GM12875 (cell line): ENCODE data around the gene SCNN1A.

Experiments used
- H3K4me3 ChIP-seq: one replicate; pipeline ENCODE4 v1.5.1; 2011; ENCODE audit warnings: low read depth, low read length, control low read depth
- CTCF ChIP-seq: IDR thresholded peaks from 2 replicates; pipeline ENCODE4 v1.5.1; 2011; ENCODE audit warnings: low read depth, mild to moderate bottlenecking, control low read depth, inconsistent platforms, low read length, moderate library complexity, borderline replicate concordance; ENCODE audit not compliant: insufficient read depth

The SCNN1A gene

DNA sequence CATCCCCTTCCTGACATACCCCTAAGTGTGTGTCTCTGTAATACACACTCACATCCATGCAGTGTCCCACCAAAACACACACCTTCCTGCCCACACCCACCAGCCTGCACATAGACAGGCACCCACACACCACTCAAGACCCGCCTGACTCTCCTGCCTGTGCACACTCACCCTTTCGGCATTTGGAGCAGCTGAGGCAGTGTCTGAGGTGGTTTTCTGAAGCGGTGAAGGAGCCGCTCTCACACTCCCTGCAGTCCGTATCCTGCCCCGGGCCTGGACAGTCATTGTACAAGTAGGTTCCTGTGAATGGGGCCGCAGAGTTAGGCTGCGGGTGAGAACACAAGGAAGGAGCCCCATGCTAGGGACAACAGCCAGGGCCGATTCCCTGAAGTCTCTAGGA, 41.8 kb downstream of the SCNN1A start:
- no peak overlapping the region for H3K4me3 ChIP-seq
- TF ChIP-seq CTCF: no peak

DNA sequence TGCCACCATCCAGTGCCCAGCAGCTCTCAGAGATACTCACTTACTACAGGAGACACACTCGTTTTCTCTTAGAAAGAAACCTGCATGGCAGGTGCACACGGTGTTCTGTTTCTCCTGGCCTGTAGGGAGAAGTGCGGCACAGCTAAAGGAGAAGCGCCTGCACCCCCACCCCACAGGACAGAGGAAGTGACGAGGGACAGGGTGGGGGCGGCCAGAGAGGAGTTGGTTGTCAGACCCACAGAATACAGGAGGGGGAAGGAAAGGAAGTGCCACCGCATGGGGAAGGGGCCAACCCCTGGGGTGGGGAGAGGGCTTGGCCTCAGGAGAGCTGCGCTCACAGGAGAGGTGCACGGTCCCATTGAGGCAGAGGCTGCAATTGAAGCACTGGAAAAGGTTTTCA, 42.3 kb downstream of the SCNN1A start:
- H3K4me3 ChIP-seq: no peak overlapping the region
- no peak for TF ChIP-seq CTCF

DNA sequence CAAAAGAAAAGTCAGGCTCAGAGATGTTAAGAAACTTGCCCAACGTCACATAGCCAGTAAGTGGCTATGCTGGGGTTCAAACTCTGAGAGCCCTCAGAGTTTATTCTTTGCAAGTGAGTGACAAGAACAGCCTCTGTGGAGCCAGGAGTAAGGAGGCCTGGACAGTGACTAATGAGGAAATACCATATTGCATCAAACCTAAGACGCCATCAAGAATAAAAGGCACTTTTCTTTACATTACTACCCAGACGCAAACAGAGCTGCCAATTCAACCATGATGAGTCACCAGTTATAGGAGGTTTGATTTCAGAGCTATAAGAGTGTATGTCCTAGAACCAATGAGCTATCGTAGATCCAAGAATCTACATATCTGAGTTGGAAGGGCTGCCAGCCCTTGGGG, 42.9 kb downstream of the SCNN1A start:
- no peak overlapping the region for H3K4me3 ChIP-seq
- no peak for TF ChIP-seq CTCF

DNA sequence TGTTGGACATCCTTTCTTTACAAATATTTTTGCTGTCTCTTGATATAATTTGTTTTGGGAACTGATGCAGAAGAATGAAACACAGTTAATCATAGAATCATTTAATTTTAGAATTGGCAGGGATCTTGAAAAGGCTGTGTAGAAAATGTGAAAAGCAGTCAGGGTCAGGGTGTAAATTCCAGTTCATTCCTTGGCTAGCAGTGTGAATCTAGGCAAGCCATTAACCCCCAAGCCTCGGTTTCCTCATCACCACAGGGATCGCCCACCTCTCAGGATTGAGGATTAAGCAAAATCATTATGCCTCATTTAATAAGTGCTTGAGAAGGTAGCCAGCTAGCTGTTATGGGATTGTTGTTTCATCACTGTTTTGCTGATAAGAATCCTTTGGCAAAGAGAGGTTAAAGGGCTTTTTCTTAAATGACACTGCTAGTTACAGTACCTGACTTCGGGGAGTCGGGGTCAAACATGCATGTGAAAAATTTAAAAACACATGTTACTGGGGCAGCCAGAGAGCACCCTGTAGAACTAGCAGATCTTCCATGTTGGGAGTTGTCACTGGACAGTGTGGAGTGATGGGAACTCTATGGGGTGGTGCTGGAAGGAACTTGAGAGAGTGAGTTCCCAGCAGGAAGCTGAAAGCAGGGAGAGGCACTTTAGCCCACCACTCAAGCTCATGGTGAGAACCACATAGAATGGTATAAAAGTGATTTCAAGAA, 44.2 kb downstream of the SCNN1A start:
- no peak overlapping the region for H3K4me3 ChIP-seq
- TF ChIP-seq CTCF: no peak

DNA sequence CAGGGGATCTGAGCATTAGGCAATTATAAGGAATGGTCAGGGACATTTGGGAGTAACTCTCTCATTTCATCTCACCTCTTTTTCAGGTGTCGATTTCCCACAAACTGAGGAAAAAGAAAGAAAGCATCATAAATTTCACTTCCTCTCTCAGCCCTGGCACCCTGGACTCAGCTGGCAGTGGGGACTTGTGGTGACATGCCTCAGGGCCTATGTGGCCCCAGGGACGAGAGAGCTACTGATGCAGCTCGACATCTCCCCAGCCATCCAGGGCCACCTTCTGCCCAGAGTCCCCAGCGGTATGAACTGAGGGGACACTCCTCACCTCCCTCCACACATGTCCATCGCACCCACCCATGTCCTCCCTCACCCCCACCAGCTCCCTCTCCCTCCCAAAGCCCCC, 45.2 kb downstream of the SCNN1A start:
- H3K4me3 ChIP-seq: no peak overlapping the region
- TF ChIP-seq CTCF: no peak

GRCh38 chr12:6329703-6330064, 45.7 kb downstream of the SCNN1A start:
- H3K4me3 ChIP-seq: no peak overlapping the region
- TF ChIP-seq CTCF: no peak

GRCh38 chr12:6328945-6329702, 46.2 kb downstream of the SCNN1A start:
- H3K4me3 ChIP-seq: no peak overlapping the region
- no peak for TF ChIP-seq CTCF
